GM12801 (cell line): ENCODE results near the gene KBTBD3.

ENCODE experiments used
- CTCF ChIP-seq: IDR thresholded peaks from one replicate; pipeline ENCODE4 v1.5.1; 2011; ENCODE audit warnings: control low read depth; ENCODE audit not compliant: insufficient read length; ENCODE audit errors: extremely low read depth

Gene KBTBD3

DNA sequence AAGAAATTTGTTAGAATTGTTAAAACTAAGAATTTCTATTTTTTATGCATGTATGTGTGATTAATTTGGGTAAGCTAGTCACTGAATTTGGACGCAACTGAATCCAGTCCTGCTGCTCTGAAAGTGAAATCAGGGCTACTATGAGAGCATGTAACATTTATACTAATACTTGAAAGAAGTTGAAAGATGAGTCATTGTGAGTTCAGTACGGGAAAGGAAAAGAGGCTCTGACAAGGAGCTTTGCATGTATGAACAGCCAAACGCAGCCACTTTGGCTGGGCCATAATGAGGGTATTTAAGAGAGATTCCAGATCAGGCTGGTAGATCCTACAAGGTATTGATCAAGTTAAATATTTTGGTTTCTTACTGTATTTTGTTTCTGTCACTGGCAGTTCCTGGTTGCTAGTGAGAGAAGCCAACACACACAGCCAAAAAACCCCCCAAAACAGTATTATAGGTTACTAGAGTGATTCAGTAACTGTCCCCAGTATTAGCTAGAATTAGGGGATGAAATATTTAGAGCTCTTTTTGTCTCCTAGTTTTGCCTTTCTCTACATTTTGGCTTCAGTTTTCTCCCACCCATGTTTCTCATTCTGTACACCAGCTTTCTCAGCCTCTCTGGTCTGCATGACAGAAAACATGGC lies 14.5 kb upstream of the KBTBD3 start:
- no peak for TF ChIP-seq CTCF

DNA sequence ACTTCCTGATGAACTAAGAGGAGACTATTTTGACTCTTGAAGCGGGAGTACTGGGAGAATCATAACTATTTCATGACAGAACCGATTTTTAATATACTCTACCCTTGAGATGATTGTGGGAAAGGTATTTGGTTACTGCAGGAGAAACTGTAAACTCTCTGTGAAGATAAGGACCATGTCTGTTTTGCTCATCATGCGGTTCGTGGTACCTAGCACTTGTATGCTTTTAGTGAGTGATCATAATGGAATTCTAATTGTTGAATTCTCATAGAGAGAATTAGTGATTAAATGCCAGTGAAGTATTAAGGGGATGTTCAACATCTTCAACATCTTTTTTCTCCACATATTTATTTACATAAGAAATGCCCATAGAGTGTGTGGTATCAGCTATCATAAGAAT lies 11.7 kb upstream of the KBTBD3 start:
- TF ChIP-seq CTCF: no peak

- no peak for TF ChIP-seq CTCF
These were observed 10.8 kb upstream of the KBTBD3 start for GRCh38 chr11:106087815-106088435.

DNA sequence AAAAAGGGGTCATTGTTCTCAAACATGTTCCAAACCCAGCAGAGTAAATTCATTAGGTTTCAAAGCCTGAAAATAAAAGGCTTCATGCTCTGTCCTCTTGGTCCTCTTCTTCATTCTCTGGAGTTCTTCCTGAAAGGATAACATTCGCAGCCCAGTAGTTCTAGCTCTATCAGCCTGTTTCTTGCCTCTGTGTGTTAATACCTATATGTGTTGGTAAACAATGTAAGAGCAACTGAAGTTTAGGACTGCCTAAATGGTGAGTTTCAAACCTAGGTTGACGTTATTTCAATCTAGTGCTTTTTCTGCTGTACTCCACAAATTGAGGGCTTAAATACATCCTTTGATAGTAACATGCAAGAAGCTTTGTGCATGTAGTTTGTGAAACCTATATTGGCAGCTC lies 9.7 kb upstream of the KBTBD3 start:
- no peak for TF ChIP-seq CTCF

- TF ChIP-seq CTCF: no peak
These were observed 9.0 kb upstream of the KBTBD3 start for GRCh38 chr11:106086135-106086534.

DNA sequence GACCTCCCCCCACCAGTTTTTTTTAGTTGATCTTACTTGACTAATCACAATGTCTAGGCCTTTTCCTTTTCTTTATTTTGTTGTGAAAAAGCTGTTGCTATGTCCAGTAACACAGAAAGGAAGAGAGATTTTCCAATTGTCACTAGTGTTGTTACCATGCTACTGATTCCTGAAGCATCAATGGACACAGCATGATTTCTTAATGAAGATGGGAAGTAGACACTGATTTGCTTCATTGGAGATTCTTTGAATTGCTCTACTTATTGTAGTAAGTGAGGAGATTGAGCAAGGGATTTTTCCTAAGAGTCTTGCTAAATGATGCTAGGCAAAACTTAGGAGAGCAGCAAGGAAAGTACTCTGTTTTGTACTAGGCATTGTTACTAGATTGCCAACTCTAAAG lies 4.9 kb upstream of the KBTBD3 start:
- TF ChIP-seq CTCF: no peak

GRCh38 chr11:106077609-106078455 lies 685 bp upstream of the KBTBD3 start, which contains the start of gene AASDHPPT:
AASDHPPT (plus strand) TSS chr11:106077662; CDS start chr11:106077711, 49 bp downstream.
- no peak for TF ChIP-seq CTCF
